ENCODE data around the gene SLC35B3.

SLC35B3 gene

GRCh38 chr6:8435093-8435844 is at the start of gene SLC35B3:
Gene SLC35B3 (minus strand): TSS chr6:8435545.
- H3K79me2 ChIP-seq (ENCODE audit: low read length) = peaks cover 28% of the 10 kb centered on the region
- peak within 1 kb of the TSS; percentile 99 for H3K4me3 ChIP-seq (ENCODE audit: low read length)
- peak within 1 kb of the TSS; percentile 75 for H3K27ac ChIP-seq (ENCODE audit: low read length)
- peak within 1 kb of the TSS; percentile 91 for H3K4me2 ChIP-seq (ENCODE audit: low read length)
- H2AFZ ChIP-seq (ENCODE audit: low read depth, low read length) = peak within 1 kb of the TSS; percentile 97
- TF ChIP-seq EZH2phosphoT487 (IDR thresholded peaks at IDR 0.05; ENCODE audit: low read depth) (no peak), CTCF (IDR thresholded peaks at IDR 0.05; ENCODE audit: low read depth, low read length) (no peak)
- H3K27me3 ChIP-seq (ENCODE audit: low read depth, low read length) = no peaks in the 10 kb centered on the region
- no peaks in the 10 kb centered on the region for H3K36me3 ChIP-seq (replicated peaks; ENCODE audit: low read depth, low read length)
- peaks cover 3% of the 10 kb centered on the region; the same call in 1 of the 2 replicates for H4K20me1 ChIP-seq (ENCODE audit: insufficient read depth, low read length)
- peak within 1 kb of the TSS; percentile 99 for H3K9ac ChIP-seq (ENCODE audit: low read length)
- H3K9me3 ChIP-seq (ENCODE audit: insufficient read depth, low read length) = no peaks in the 10 kb centered on the region
- peaks cover 14% of the 10 kb centered on the region for H3K4me1 ChIP-seq (ENCODE audit: low read length)

GRCh38 chr6:8483650-8484049 is 48.3 kb upstream of the SLC35B3 start:
- Histone ChIP-seq H3K79me2 (ENCODE audit: low read length) (no peaks in the 10 kb centered on the region), H2AFZ (ENCODE audit: low read depth, low read length) (no peak overlapping the region), H4K20me1 (ENCODE audit: insufficient read depth, low read length) (no peaks in the 10 kb centered on the region), H3K36me3 (replicated peaks; ENCODE audit: low read depth, low read length) (no peaks in the 10 kb centered on the region), H3K9me3 (ENCODE audit: insufficient read depth, low read length) (no peaks in the 10 kb centered on the region), H3K9ac (ENCODE audit: low read length) (no peak overlapping the region), H3K27me3 (ENCODE audit: low read depth, low read length) (no peaks in the 10 kb centered on the region), H3K27ac (ENCODE audit: low read length) (no peak overlapping the region), H3K4me2 (ENCODE audit: low read length) (no peak overlapping the region), H3K4me1 (ENCODE audit: low read length) (no peaks in the 10 kb centered on the region), H3K4me3 (ENCODE audit: low read length) (no peak overlapping the region)
- TF ChIP-seq EZH2phosphoT487 (IDR thresholded peaks at IDR 0.05; ENCODE audit: low read depth) = no peak
- no peak for TF ChIP-seq CTCF (IDR thresholded peaks at IDR 0.05; ENCODE audit: low read depth, low read length)

- H3K79me2 ChIP-seq (ENCODE audit: low read length) = no peaks in the 10 kb centered on the region
- no peak overlapping the region for H3K4me3 ChIP-seq (ENCODE audit: low read length)
- H3K36me3 ChIP-seq (replicated peaks; ENCODE audit: low read depth, low read length) = no peaks in the 10 kb centered on the region
- H2AFZ ChIP-seq (ENCODE audit: low read depth, low read length) = no peak overlapping the region
- no peak overlapping the region for H3K27ac ChIP-seq (ENCODE audit: low read length)
- H3K4me1 ChIP-seq (ENCODE audit: low read length) = no peaks in the 10 kb centered on the region
- H3K9me3 ChIP-seq (ENCODE audit: insufficient read depth, low read length) = no peaks in the 10 kb centered on the region
- no peak for TF ChIP-seq CTCF (IDR thresholded peaks at IDR 0.05; ENCODE audit: low read depth, low read length)
- TF ChIP-seq EZH2phosphoT487 (IDR thresholded peaks at IDR 0.05; ENCODE audit: low read depth) = no peak
- no peaks in the 10 kb centered on the region for H3K27me3 ChIP-seq (ENCODE audit: low read depth, low read length)
- no peak overlapping the region for H3K4me2 ChIP-seq (ENCODE audit: low read length)
- no peaks in the 10 kb centered on the region for H4K20me1 ChIP-seq (ENCODE audit: insufficient read depth, low read length)
- H3K9ac ChIP-seq (ENCODE audit: low read length) = no peak overlapping the region
These were observed 46.4 kb upstream of the SLC35B3 start for GRCh38 chr6:8481727-8482126.

- Histone ChIP-seq H3K4me1 (ENCODE audit: low read length) (no peaks in the 10 kb centered on the region), H3K79me2 (ENCODE audit: low read length) (no peaks in the 10 kb centered on the region), H4K20me1 (ENCODE audit: insufficient read depth, low read length) (no peaks in the 10 kb centered on the region), H3K36me3 (replicated peaks; ENCODE audit: low read depth, low read length) (no peaks in the 10 kb centered on the region), H3K4me3 (ENCODE audit: low read length) (no peak overlapping the region), H3K27ac (ENCODE audit: low read length) (no peak overlapping the region), H3K9ac (ENCODE audit: low read length) (no peak overlapping the region), H2AFZ (ENCODE audit: low read depth, low read length) (no peak overlapping the region), H3K27me3 (ENCODE audit: low read depth, low read length) (no peaks in the 10 kb centered on the region), H3K9me3 (ENCODE audit: insufficient read depth, low read length) (no peaks in the 10 kb centered on the region), H3K4me2 (ENCODE audit: low read length) (no peak overlapping the region)
- TF ChIP-seq EZH2phosphoT487 (IDR thresholded peaks at IDR 0.05; ENCODE audit: low read depth) (no peak), CTCF (IDR thresholded peaks at IDR 0.05; ENCODE audit: low read depth, low read length) (no peak)
These were observed 43.1 kb upstream of the SLC35B3 start for GRCh38 chr6:8478418-8478817.

All from OCI-LY3 (cell line).